Forelimb muscle (tissue), 1 donor: ENCODE measurements around the gene PWWP2B. TPM values are rescaled to one million over a fixed set of nuclear protein-coding genes. Genes with fewer than 3 reads are reported as not detected.
"Not testable (repeated sequence)": the region's sequence is repeated elsewhere in the genome, so short reads cannot be mapped to it uniquely, and the experiment has no call there.

Experiments
- DNase-seq: peaks from one replicate; pipeline ENCODE4 v3.0.0-alpha.2; 2013; ENCODE audit warnings: low read depth
- polyA plus RNA-seq: library from polyadenylated mRNA; unstranded; fragments of 120-200 nt; gene quantifications from one replicate; pipeline ENCODE4 v1.2.1, GENCODE V29; 2013; ENCODE audit not compliant: insufficient read length

Gene PWWP2B
- 13.0 TPM for polyA plus RNA-seq

DNA sequence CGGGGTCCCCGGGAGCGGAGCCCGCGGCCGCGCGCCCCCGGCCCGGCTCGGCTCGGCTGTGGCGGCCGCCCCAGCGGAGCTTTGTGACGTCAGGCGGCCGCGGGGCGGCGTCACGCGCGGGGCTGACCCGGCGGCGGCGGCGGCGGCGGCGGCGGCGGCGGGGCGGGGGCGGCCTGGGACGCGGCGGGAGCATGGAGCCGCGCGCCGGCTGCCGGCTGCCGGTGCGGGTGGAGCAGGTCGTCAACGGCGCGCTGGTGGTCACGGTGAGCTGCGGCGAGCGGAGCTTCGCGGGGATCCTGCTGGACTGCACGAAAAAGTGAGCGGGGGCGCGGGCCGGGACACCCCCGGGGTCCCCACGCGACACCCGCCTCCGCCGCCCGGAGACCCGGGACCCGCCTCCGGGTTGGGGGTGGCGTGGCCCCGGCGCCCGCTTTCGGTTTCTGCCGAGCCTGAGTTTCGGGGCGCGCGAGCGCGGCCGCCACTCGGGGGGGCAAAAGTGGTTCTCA is at the start of gene PWWP2B:
PWWP2B (plus strand) TSS at position 165 of the 506 bp plus-strand sequence; CDS start at position 192, 27 bp downstream.
- no peak for DNase-seq

DNA sequence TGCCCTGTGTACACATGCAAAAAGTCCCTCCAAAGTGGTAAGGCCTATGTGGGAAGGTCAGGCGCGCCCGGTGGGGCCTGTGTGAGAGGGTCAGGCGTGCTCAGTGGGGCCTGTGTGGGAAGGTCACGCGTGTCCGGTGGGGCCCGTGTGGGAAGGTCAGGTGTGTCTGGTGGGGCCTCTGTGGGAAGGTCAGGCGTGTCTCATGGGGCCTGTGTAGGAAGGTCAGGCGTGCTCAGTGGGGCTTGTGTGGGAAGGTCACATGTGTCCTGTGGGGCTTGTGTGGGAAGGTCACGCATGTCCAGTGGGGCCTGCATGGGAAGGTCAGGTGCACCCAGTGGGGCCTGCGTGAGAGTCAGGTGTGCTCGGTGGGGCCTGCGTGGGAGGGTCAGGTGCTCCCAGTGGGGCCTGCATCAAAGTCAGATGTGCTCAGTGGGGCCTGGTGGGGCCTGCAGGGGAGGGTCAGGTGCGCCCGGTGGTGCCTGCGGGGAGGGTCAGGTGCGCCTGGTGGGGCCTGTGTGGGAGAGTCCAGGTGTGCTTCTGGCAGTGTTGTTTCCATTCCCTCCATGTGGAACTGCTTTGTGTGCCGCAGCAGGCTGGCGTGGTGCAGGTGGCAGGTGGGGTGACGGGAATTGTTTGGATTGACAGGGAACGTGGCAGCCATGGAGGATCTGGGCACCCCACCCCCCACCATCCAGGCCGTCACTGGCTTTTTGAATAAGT is 49.6 kb upstream of the PWWP2B start:
- no peak for DNase-seq

DNA sequence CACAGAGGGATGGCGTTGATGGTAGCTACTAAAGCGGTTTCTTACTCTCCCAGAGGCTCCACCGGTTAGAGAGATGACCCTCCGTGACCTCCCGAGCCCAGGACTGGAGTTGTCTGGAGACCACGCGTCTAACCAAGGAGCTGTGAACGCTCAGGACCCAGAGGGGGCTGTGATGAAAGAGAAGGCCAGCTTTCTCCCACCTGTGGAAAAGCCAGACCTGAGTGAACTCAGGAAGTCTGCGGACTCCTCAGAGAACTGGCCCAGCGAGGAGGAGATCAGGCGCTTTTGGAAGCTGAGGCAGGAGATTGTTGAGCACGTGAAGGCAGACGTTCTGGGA is 49.1 kb upstream of the PWWP2B start:
- DNase-seq = no peak

DNA sequence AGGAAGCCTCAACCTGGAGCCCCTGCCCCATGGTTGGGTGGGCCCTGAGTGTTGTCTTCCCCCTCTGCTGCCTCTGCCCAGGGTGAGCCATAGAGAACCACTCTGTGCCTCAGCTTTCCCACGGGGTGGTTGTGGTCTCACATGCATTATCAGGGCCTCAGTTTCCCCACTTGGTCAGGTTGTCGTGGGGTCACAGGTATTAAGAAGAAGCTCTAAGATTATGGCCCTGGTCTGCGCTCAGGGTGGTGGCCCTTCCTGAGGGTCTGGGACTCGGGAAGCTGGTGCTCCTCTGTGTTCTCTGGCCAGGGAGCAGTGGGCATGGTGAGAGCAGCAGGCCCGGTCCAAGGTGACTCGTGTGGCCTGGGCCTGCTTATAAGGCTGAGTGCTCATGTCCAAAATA is 47.2 kb upstream of the PWWP2B start:
- DNase-seq = no peak

DNA sequence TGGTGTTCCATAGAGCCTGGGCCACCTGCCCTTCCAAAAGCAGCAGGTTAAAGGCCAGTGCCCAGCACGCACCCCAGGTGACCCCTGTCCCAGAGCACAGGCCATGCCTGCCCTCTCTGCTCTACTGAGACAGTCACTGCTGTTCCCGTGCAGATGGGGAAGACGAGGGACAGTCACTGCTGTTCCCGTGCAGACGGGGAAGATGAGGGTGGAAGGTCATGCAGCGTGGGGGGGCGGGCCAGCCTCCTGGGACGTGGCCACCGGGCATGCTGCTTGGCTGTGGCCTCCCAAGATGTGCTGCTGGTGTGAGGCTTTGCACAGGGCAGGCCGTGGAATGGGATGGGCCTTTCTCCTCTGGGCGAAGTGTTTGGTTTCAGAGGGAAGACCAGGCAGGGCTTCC is 46.6 kb upstream of the PWWP2B start:
- no peak for DNase-seq

DNA sequence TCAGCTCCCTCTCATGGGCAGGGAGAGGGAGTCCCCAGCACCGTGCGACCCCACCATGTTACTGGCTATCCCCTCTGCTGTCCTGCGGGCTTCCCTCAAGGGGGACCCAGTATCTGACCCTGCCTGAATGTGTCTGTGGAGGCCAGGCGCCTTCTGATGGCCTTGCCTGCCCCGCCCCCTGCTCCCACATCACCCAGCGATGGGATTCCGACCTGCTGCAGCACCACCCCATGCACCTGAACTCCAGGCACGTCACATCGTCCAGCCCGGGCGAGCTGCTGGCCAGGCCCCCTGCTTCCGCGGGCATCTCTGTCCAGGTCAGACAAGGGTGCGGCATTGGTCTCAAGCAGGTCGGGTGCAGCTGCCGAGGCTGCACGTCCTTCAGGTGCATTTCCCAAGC is 46.1 kb upstream of the PWWP2B start:
- no peak for DNase-seq

DNA sequence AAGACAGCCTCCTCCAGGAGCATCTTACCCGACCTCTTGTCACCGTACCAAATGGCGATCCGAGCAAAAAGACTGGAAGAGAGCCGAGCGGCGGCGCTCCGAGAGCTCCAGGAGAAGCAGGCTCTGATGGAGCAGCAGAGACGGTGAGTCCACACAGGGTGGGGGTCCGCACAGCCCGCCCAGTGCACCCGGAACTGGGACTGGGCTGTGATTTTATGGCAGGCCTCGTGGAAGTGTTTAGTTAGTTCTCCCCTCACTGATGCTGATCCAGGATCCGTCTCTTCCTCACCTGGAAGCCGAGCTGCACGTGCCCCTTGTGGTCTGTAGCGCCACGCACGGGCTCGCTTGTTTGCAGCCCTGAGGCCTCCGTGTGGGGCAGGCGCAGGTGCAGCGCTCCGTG is 45.4 kb upstream of the PWWP2B start:
- no peak for DNase-seq

DNA sequence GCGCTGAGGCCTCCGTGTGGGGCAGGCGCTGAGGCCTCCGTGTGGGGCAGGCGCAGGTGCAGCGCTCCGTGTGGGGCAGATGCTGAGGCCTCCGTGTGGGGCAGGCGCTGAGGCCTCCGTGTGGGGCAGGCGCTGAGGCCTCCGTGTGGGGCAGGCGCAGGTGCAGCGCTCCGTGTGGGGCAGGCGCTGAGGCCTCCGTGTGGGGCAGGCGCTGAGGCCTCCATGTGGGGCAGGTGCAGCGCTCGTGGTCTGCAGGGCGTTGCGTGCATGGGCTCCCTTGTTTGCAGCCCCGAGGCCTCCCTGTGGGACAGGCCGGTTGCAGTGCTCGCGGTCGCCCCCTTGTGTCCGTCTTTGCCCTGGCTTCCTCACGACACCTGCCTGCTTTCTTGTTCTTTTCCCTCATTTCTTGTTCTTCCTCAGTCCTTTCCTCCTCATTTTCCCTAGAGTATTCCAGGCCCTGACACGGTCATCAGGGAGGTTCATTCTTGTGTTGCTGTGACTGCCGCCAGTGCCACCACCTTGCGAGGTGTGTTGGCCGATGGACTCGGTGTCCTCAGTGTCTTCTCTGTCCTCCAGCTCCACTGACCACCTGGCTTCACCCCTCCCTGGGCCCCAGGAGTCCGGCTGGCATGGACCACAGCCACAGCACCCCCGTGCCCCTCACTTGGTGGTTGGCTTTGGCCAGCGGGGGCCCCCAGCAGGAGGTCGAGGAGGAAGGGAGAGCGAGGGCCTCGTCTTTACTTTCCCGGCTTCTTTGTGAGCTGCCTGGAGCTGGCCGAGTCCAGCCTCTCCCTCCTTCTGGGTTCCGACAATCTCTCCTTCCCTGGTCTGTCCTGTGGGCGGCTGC is 44.3 kb upstream of the PWWP2B start:
- not testable (repeated sequence) for DNase-seq

DNA sequence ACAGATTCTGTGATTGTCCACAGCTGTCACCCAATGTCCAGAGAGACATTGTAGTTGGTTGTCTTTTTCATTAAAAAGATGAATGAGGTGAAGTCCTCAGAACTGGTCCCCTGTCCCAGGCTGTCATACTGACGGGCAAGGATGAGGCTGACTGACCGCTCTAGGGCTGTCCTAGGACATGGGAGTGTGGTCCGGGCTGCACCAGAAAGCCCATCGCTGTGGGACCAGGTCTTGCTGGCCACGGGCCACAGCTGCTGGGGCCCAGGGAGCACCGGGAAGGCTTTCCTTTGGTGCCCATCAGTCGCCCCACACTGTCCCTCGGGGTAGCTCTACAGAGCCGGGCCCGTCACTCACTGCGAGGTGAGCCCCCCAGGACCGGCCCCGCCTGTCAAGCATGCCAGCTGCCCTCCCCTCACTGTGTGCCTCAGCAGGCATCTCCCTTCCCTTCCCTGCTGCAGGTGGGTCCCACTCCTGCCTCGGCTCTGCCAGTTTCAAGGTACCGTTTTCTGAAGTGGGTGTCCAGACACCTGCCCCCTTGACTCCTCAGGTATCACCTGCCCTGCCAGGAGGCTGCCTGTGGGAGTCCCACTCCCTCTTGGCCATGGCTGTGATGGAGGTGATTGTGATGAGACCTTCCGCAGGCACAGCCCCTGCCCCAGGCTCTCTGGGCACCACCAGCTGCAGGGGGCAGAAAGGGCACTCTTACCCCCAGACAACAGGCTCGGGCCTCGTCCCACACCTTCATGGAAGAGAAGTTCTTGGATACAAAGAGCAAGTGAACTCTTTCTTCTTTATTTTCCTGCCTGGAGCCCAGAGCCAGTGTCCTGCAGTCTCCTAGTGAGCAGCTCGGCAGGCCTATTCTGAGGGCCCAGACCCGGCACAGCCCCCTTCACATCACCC is 43.3 kb upstream of the PWWP2B start:
- DNase-seq = no peak

DNA sequence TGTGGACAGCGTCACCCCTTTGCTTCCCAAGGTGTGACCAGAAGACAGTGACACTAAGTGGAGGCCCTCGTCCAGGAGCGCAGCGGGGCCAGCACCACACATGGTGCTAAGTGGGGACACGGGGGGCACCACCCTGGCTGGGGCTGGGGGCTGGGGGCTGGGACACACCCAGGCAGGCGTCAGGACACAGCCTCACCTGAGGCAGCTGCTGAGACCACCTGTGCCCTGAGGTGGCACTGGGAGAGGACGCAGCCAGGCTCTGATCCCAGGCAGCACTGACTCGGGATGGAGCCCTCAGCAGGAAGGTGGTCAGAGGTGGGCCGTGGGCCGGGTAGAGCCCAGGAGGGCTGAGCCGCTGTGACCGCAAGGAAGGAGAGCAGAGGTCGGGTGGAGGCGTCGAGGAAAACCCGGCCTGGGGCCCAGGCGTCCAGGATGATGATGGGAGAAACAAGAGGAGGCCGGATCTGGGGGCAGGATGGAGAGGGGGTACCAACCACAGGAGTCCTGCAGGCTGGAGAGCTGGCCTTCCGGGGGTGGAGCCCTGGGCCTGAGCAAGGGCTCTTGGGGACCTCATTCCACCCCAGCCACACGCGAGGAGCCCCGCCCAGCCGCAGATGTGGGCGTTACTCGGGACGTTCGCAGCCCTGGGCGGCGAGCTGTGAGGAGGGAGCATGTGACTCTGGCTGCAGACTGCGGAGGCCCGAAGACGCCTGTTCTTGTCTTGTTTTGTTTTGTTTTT is 42.5 kb upstream of the PWWP2B start:
- DNase-seq = no peak

DNA sequence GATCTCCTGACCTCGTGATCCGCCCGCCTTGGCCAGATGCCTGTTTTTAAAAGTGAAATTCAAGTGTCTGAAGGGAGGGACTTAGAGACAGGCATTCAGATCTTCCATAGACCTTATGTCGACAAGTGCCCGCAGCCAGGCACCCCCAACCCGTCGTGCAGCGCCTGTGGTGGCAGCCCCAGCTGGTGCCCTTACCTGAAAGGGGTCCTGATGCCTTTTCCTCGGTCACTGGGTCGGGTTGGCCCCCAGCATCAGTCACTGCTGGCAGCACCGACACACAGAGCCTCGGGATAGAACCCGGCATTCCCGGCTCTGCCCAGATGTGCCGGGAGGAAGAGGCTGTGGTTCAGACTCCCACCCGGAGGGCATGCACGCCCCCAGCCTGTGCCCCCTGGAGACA is 41.7 kb upstream of the PWWP2B start:
- DNase-seq = no peak

DNA sequence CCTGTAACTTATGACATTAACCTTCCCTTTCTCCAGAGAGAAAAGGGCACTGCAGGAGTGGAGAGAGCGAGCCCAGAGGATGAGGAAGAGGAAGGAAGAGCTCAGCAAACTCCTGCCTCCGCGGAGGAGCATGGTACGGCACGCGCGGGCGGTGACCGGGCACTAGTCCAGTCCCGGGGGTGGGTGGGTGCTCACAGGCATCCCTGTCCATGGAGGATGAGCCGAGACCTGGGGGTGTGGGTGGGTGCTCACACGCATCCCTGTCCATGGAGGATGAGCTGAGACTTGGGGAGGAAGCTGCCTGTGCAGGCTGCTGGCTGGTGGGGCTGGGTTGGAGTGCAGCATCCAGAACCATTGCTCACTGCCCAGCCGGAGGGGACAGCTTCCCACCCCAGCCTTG is 41.2 kb upstream of the PWWP2B start:
- no peak for DNase-seq

DNA sequence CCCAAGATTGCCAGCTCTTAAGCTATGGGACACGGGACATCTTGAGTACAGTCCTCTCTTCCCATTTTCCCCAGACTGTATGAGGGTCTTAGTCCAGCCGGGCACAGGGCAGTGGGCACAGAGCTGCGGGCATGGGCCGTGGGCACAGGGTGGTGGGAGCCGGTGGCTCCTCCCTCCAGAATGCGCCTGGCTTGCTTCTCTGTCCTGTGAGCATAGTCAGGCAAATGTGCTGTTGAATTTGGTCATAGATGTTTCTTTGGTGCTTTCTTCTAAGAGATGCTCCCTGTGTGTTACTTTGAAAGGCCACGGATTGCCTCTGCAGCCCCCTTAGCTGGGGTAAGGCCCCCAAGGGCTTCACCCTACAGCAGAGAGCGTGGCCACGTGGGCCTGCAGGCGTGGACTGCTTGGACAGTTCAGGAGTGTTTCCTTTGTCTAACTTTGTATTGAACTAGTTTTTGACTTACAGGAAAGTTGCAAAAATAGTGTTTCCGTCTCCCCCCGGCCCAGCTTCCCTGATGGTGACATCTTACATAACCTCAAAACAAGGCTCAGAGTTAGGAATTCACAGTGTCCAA is 40.3 kb upstream of the PWWP2B start:
- DNase-seq = no peak

DNA sequence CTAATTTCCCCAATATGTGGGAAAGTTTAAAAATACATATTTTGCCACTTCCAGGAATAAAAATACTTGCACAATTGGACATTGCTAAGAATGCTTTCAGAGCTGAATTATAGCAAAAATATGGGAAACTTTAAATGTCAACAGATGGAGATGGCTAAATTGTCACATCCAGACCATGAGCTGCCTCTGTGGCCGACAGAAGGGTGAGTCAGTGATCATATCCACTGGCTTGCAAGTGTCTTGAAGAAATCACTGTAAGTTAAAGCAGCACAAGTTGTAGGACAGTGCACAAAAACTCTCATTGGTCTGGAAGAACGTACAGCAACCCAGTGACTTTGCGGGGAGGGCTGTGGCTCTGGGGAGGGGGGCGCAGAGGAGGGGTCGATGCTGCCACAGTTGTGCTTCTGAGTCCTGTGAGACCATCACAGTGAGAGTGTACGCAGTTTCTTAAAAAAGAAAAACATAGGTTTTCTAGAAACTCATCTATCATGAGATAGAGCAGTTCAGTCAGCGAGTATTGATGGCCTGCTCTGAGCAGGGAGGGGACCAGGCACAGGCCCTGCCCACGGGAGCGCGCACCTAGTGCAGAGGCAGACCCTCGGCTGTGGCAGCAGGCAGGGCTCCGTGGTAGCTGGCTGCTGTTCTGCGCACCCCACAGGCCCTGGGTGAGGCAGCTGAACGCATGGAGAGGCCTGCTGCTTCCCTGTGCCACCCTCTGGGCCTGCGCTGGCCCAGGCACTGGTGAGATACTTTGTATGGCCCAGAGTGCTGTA is 39.5 kb upstream of the PWWP2B start:
- DNase-seq = no peak

DNA sequence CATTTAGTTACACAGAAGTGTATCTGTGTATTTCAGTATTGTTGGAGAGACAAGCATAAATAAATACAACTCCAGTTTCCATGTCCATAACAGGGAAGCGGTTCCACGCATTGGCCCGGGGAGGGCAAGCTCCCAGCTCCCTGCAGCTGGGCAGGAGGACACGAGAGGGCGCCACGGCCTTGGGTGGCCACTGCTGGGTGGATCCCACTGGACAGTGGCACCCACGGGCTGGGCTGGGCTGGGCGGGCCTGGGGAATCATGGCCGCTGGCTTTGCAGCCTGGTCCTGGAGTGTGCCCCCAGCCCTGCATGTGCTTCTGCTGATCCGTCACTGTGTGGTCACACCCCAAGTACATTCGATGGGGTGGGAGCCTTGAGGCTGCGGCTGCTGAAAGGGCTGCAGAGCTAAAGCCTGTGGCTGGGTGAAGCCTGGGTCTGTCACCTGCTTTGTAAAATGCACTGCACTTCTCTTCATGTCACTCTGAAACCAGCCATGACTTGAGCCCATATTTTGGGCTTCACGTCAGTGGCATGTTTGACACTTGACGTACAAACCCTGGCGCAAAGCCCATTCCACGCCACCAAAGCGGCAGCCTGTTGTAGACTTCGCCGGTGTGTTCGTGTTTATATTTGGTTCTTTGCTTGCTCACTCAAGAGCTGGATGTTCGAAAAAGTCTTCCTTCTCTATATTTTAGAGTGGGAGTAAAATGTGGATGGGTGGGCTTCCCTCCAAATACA is 37.5 kb upstream of the PWWP2B start:
- DNase-seq = no peak

DNA sequence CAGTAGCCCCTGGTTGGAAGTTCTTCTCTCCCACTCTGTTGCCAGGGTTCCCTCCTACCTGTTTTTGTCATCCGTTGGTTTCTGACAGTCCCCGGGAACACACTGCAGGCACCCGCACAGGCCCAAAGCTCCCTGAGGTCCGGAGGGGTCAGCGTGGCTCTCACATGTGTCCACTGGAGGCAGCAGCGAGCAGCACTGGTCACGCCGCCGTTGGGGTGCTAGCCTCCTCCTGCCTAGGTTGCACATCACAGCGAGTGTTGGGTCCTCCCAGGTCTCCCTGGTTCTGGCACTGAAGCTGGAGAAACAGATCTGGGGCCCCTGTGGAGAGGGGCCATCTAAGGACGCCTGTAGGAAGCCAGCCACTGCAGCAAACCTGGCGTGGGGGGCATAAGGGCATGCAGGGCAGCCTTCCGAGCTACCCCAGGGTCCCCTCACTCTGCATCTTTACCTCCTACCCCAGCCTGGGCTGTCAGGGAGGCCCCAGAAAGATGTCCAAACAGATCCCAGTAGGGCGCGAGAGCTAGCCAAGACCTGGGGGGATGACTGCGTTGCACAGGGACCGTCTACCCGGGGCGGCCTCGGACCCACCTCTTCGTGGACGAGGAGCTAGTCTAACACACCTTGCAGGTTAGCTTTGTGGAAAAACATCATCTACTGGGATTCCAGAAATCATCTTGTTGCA is 36.1 kb upstream of the PWWP2B start:
- DNase-seq = no peak

DNA sequence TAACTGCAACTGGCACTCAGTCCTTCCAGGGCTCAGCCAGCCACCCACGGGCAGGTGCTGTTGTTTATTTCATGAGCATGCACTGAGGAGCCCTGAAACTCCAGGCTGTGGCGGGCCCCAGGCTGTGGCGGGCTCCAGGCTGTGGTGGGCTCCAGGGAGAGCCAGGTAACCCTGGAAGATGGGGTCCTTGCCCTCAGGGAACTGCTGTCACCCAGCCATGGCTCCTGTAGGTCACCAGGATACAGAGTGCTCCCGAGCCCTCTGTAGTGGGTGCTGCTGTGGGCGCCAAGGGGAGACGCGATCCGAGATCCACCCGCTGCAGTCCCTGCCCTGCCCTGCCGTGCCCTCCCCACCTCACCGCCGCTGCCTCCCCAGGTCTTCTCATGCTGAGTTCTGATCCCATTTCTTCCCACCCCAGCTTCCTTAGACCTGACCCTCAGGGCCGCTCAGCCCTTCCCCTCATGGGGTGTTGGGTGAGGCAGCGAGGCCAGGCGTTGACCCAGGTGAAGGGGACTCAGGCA is 35.4 kb upstream of the PWWP2B start:
- DNase-seq = no peak

DNA sequence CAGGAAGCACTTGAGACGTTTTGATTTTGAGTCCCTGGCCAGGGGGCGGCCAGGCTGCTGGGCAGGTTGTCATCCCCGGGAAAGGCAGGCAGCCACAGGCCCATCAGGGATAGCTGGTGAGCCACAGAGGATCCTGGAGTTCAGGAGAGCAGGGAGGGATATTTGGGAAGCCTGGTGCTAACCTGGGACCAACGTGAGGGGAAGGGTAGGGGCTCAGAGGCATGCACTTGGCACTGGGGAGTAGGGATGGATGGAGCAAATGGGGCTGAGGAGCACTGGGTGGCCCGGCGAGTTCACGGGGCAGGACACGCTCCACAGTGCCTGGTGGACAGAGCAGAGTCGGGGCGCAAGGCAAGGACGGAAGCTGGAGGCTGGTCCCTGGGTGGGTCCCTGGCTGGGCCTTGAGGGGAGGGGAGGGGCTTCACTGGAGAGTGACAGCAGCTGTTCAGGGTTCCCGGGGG is 34.8 kb upstream of the PWWP2B start:
- no peak for DNase-seq

DNA sequence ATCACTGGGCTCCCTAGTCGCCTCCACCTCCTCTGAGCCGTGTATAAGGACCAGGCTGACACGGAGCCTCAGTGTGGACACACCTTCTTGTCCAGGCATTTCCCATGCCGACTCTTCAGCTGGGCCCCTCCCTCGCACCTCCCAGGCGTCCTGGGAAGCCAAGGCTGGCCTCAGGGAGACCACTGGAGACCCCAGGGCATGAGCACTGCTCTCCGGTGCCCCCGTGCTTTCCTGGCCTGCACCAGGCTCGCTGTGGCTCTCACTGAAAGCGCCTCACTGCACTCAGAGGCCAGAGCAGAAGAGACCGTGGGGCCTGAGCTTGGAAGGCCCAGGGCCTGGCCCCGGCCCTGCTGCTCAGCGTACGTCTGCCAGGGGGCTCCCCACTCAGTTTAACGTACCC is 33.6 kb upstream of the PWWP2B start:
- DNase-seq = no peak
